Hematopoietic multipotent progenitor cell (in vitro differentiated cells): Measurements from ENCODE around the gene STK17A. TPM values are rescaled to one million over a fixed set of nuclear protein-coding genes. Genes with fewer than 3 reads are reported as not detected.
"Not testable (repeated sequence)": the region's sequence is repeated elsewhere in the genome, so short reads cannot be mapped to it uniquely, and the experiment has no call there.

Source experiments
- DNase-seq, 3 donors: peaks; one replicate each; pipeline ENCODE4 v3.0.0-alpha.2; 2011 to 2015; ENCODE audit warnings: low read depth in 2 of 3, low spot score in 2 of 3
- total RNA-seq: library from RNA; depleted of rRNA; stranded (reverse); fragments of >200 nt; gene quantifications from one replicate; pipeline ENCODE4 v1.2.3, GENCODE V29; 2012

The STK17A gene
- total RNA-seq, 1 donor: 10.8 TPM

- DNase-seq: no peak
These were observed 17.1 kb upstream of the STK17A start for GRCh38 chr7:43565786-43566185.

- no peak for DNase-seq
These were observed 14.4 kb upstream of the STK17A start for GRCh38 chr7:43568529-43568928.

DNA sequence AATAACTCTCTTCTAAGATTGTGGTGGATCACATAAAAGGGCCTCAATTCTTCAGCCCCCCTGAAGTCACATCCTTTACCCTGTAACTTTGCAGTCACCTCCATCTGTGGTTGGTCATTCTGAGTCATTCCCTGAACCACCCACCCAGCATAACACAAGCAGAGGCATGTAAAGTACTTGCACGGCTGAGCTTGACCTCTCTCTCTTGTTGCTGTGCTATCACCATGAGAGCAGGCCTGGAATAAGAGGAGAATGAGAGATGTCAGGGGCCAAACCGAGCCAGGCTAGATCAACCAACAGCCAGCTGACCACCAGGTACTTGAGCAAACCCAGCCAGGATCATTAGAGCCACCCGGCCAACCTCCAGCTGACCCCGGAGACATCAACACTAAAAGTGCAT is 13.5 kb upstream of the STK17A start:
- no peak for DNase-seq

DNA sequence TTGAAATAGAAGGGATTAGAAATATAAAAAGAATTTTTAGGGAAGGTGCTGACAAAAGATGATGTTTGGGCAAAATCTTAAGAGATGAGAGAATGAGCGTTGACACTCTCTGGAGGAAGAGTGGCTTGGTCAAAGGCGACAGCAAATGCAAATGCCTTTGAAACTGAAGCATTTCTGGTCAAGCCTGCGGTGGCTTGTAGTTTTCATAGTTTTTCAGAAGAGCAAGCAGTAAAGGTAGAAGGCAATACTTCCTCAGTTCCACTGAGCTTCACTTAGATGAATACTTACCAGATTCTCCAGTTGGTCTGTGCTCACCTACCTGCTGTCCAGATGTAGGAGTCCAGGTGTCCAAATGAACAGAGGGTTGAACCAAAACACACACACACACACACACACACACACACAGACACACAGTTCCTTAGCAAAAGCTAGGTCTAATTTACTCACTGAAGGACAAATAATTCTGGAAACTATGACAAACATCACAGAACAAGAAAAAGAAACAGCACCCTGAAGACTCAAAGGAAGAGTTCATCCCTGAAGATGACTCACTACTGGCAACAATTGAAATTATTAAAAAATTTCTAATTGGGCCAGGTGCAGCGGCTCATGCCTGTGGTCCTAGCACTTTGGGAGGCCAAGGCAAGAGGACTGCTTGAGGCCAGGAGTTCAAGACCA is 12.1 kb upstream of the STK17A start:
- no peak for DNase-seq

DNA sequence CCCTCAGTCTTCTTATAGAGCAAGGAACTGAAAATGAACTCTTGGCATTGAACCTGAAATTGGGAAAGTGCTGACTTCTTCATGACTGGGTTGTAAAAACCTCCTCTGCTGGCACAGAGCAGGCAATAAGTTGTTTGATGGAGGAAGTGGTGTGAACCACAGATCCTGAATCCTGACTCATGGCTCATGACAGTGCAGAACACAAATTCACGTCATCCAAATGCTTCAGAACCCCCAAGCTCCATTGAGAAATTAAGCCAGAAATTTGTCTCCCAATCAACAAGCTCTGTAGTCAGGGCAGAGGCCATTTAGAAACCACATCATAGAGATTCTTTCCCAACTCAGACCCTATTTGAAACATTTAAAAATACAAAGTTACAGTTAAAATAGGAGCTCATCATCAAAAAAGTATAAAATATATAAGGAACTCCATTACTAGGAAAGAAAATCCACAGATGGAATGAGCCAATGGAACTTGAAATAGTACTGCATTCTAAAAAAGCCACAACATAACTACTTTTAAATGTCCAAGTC is 10.3 kb upstream of the STK17A start:
- DNase-seq: peak in 2 of 3 donors; percentile 93 to 96

- DNase-seq: not testable (repeated sequence)
These were observed 9.1 kb upstream of the STK17A start for GRCh38 chr7:43573832-43574231.

GRCh38 chr7:43575506-43575905 is 7.4 kb upstream of the STK17A start:
- no peak for DNase-seq

DNA sequence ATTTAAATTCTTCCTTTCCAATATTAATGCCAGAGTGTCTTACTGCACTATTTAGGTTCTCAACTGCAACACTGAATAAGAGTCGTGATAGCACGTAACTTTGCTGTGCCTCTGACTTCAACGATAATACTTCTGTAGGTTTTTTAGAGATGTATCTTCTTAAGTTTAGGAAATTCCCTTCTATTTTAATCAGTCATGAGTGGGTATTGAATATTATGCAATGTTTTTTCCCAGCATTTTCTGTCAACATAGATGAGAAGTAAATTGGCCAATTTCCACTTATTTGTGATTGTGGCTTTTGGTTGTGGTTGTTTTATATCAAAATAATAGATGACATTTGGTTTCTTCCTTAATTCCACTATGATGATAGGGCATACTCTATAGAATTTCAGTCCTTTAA is 6.7 kb upstream of the STK17A start:
- no peak for DNase-seq

- peak in 1 of 3 donors; percentile 41 for DNase-seq
These were observed 5.4 kb upstream of the STK17A start for GRCh38 chr7:43577485-43577951.

DNA sequence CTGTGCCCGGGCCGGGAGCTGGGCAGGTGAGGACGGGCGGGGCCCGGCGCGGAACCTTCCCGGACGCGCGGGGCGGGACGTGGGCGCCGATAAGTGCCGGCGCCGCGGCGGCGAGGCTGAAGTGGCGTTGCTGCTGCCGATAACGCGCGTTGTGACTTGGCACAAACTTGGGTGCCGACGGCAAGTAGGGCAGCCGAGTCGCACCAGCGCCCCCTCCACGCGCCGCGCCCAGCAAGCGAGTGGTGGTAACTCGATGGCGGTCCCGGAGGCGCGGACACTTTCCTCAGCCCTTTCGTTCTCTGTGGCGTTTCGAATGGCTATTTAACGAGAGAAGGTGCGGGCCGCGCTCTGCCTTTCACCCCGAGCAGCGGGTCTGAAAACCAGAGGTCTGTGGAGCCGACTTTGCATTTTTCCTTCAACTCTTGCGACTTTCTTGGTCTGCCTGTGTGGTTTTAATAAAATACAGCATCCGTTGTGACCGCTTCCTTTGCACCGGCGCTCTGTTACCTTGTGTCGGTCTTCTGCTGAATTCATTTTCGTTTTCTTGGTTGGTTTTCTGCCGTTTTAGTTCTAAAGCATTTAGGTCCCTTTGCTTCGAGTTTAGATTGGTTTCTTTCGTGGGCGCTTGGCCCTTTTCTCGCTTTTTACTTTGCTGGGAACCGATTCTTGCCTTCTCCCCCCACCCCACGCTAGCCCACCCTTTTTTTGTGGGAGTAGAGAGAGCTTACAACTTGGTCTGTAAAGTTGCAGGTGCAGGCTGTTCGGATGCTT is 701 bp downstream of the STK17A start:
- peak; percentile 44 to 84 (median 82) for DNase-seq

DNA sequence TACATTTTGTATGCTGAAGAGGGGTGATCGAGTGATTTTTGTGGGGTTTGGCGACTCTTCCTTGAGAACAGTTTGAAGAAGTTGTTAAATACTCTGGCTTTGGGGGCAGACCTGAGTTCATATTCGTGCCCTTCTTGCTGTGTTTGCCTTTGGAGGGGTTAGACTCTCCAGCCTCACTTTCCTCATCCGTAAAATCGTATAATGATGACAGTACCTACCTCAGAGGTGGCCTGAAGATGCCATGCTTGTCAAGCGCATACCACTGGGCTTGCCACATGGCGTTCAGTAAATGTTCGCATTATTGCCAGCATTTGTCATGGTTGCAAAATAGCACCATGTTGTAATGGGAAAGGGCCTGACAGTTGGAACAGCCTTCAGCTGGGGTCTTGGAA is 1.3 kb downstream of the STK17A start:
- peak in 2 of 3 donors; percentile 19 to 21 for DNase-seq

DNA sequence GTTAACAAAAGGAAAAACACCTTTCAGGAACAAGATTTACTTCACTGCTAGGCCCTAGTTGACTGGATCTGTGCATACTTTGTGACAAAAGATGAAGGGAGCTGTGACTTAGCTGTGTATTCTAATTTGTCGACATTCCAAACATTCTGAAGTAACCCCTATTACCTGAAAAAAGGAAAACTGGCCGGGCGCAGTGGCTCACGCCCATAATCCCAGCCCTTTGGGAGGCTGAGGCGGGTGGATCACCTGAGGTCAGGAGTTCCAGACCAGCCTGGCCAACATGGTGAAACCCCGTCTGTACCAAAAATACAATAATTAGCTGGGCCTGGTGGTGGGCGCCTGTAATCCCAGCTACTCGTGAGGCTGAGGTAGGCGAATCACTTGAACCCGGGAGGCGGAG is 1.8 kb downstream of the STK17A start:
- DNase-seq: not testable (repeated sequence)

DNA sequence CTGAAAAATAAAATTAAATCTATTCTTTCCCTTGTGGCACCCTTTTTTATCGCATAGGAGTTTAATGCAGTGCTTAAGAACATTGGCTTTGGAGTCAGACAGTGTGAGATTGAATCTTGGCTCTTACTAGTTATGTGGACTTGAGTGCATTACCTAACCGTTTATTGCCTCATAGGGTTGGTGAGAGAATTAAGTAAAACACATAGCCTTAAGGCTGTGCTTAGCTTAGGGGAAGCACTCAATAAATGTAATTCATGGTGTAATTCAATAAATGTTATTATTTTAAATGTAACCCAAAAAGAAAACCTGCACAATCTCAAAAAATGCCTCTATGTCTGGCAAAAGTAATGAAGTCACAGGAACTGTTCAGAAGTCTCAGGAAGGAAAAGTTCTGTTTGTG is 2.7 kb downstream of the STK17A start:
- no peak for DNase-seq

- peak in 1 of 3 donors; percentile 22 for DNase-seq
These were observed 3.5 kb downstream of the STK17A start for GRCh38 chr7:43586251-43586900.

DNA sequence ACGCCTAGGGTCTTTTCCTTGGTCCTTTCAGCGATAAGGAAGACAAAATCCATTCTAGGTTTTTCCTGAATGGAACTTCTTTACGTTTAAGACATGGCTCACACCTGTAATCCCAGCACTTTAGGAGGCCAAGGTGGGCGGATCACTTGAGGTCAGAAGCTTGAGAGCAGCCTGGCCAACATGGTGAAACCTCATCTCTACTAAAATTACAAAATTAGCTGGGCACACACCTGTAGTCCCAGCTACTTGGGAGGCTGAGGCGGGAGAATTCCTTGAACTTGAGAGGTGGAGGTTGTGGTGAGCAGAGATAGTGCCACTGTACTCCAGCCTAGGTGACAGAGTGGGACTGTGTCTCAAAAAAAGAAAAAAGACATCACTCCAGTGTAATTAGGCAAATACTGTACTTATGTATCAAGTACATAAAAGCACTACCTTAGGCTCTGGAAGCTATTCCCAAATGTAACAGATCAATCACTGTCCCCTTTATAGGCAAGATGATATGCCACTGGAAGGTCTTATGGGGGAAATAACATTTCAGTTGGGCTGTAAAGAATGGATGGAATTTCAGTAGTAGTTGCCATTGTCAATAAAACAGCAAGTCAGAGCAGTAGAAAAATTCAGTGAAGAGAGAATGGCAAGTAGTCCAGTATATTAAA is 5.7 kb downstream of the STK17A start:
- DNase-seq: no peak

DNA sequence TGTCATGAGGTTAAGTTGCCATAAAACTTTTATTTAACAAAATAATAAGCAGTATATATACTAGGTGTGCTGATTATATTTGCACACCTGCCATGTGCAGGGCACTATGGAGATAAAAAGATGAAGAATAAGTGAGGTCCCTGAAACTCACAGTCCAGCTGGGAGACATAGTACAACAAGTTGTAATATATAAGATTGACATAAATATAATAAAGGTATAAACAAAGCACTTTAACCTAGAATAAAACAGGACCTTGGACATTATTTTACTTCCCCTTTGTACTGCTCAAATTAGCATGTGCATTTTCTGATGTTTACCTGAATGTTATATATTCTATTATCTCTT is 6.2 kb downstream of the STK17A start:
- no peak for DNase-seq

GRCh38 chr7:43589728-43590127 is 6.8 kb downstream of the STK17A start:
- DNase-seq: no peak

- no peak for DNase-seq
These were observed 8.1 kb downstream of the STK17A start for GRCh38 chr7:43590862-43591557.

DNA sequence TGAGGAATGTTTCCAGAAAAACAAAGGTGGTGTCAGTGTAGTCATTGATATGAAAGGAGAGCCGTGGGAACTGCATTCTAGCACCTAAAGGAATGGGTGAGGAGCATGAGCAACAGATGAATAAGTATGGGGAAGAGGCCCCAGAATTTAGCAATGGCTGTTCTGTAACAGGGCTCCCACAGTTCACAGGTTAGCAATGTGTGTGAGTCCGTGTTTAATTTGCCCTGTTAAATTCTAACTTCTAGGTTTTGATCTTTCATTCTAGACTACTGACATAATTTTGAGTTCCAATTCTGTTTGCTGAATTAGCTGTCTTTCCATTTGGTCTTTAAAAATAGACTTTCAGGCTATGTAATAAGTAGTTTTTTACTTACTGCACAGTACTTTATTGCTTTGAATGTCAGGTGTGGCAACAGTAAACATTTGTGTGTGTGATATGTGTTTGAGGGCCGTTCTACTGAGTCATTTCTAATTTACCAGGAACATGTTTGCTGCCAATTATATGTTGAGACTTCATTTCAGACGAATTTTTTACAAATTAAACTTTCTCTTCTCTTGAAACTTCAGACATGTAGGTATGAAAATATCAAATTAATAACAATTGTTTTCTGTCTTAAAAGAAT is 8.8 kb downstream of the STK17A start:
- DNase-seq: no peak

DNA sequence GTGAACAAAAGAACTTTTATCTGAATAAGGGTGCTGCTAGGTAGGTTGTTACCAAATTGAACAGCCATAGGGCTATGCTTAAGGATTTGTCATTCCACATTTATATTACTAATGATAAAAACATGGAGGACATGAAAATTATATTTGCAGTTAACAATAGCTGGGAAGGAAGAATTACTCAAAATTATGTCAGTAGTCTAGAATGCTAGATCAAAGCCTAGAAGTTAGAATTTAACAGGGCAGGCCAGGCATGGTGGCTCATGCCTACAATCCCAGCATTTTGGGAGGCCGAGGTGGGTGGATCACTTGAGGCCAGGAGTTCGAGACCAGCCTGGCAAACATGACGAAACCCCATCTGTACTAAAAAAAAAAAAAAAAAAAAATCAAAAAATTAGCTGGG is 9.4 kb downstream of the STK17A start:
- no peak for DNase-seq
